ENCODE measurements around the gene SDCCAG8. TPM values are rescaled to one million over a fixed set of nuclear protein-coding genes. Genes with fewer than 3 reads are reported as not detected.

Gene SDCCAG8
- total RNA-seq, 2 donors from 2014 or later: 29.0 to 34.5 TPM

- Histone ChIP-seq H3K27me3 (no peaks in the 10 kb centered on the region), H3K27ac (no peak overlapping the region), H3K9me3 (no peaks in the 10 kb centered on the region), H3K4me1 (no peaks in the 10 kb centered on the region), H3K4me3 (no peak overlapping the region), H3K36me3 (peaks cover 26% of the 10 kb centered on the region)
- no peak for TF ChIP-seq CTCF (IDR thresholded peaks at IDR 0.05)
- no peak for DNase-seq (ENCODE audit: low spot score)
These were observed 251.3 kb downstream of the SDCCAG8 start for GRCh38 chr1:243507001-243507671.

- Histone ChIP-seq H3K9me3 (no peaks in the 10 kb centered on the region), H3K36me3 (peaks cover 26% of the 10 kb centered on the region), H3K4me1 (no peaks in the 10 kb centered on the region), H3K4me3 (no peak overlapping the region), H3K27me3 (no peaks in the 10 kb centered on the region), H3K27ac (no peak overlapping the region)
- TF ChIP-seq CTCF (IDR thresholded peaks at IDR 0.05): no peak
- DNase-seq (ENCODE audit: low spot score): no peak
These were observed 251.9 kb downstream of the SDCCAG8 start for GRCh38 chr1:243507672-243508302.

- Histone ChIP-seq H3K4me3 (no peak overlapping the region), H3K9me3 (no peaks in the 10 kb centered on the region), H3K27me3 (no peaks in the 10 kb centered on the region), H3K4me1 (no peaks in the 10 kb centered on the region), H3K27ac (no peak overlapping the region), H3K36me3 (peaks cover 26% of the 10 kb centered on the region)
- TF ChIP-seq CTCF (IDR thresholded peaks at IDR 0.05): no peak
- no peak for DNase-seq (ENCODE audit: low spot score)
These were observed 252.5 kb downstream of the SDCCAG8 start for GRCh38 chr1:243508303-243508713.

GRCh38 chr1:243508943-243509342 lies 253.1 kb downstream of the SDCCAG8 start:
- Histone ChIP-seq H3K36me3 (peaks cover 26% of the 10 kb centered on the region), H3K9me3 (no peaks in the 10 kb centered on the region), H3K27ac (no peak overlapping the region)

GRCh38 chr1:243510928-243511327 lies 255.1 kb downstream of the SDCCAG8 start:
- no peaks in the 10 kb centered on the region for H3K9me3 ChIP-seq
- TF ChIP-seq CTCF (IDR thresholded peaks at IDR 0.05): no peak
- H3K27ac ChIP-seq: no peak overlapping the region
- H3K36me3 ChIP-seq: peaks cover 18% of the 10 kb centered on the region
- DNase-seq (ENCODE audit: low spot score): no peak
- no peak overlapping the region for H3K4me3 ChIP-seq
- no peaks in the 10 kb centered on the region for H3K4me1 ChIP-seq
- no peaks in the 10 kb centered on the region for H3K27me3 ChIP-seq

More at GRCh38 chr1:243508943-243509342, 253.1 kb downstream of the SDCCAG8 start:
- Histone ChIP-seq H3K27me3 (no peaks in the 10 kb centered on the region), H3K4me1 (no peaks in the 10 kb centered on the region), H3K4me3 (no peak overlapping the region)
- no peak for DNase-seq (ENCODE audit: low spot score)
- no peak for TF ChIP-seq CTCF (IDR thresholded peaks at IDR 0.05)
